GM23248 (cell line): ENCODE results near the gene SERTAD2.

ENCODE experiments used
- EZH2 ChIP-seq: fragments of 200-600 bp; sonication (generic); IDR thresholded peaks from 2 replicates; pipeline ENCODE4 v1.6.1; 2018; ENCODE audit warnings: antibody characterized with exemption, mild to moderate bottlenecking; ENCODE audit not compliant: insufficient read depth, poor library complexity, severe bottlenecking
- EZH2phosphoT487 ChIP-seq: fragments of 200-600 bp; sonication (generic); IDR thresholded peaks from 2 replicates; pipeline ENCODE4 v1.6.1; 2018; ENCODE audit warnings: antibody characterized with exemption, moderate library complexity, mild to moderate bottlenecking, low read depth; ENCODE audit not compliant: insufficient read depth

DNA sequence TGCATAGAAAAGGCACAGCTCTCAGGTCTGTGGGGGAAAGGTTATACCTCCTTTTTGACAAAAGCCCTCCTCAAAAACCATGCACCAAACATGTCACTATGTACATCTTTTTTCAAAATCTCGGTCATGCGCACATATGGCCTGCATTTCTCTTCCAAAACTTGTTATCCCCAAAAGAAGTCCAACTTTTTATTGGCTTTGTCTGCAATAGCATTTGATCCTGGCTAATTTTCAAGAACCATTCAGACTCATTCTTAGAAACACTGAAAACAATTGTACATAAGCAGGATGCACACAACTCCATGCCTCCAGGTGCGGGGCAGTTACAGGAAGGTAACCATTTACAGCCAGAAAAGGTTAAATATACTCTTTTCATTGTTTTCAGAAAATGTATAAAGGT, 21.9 kb downstream of the SERTAD2 start:
- no peak for TF ChIP-seq EZH2
- TF ChIP-seq EZH2phosphoT487: no peak
